Vagina (tissue), 2 donors: ENCODE data around the gene ZBTB38.

ENCODE experiments used
- CTCF ChIP-seq, 3 experiments: fragments of 450-650 bp in 2 of 3; fragments of 200-600 bp in 1 of 3; sonication (generic) in 1 of 3; IDR thresholded peaks; one replicate each; pipeline ENCODE4 v1.5.1; 2017 to 2019; ENCODE audit warnings: antibody characterized with exemption in 3 of 3, mild to moderate bottlenecking in 2 of 3, moderate library complexity in 2 of 3
- POLR2A ChIP-seq, 2 donors: fragments of 450-650 bp; IDR thresholded peaks; one replicate each; pipeline ENCODE4 v1.6.1; 2017; ENCODE audit warnings: antibody characterized with exemption in 2 of 2, mild to moderate bottlenecking in 2 of 2, moderate library complexity in 2 of 2
- POLR2AphosphoS5 ChIP-seq, 2 donors: sonication (generic); formaldehyde crosslinking; IDR thresholded peaks; one replicate each; pipeline ENCODE4 v1.9.0; 2017; ENCODE audit warnings: antibody characterized with exemption in 2 of 2, mild to moderate bottlenecking in 2 of 2, low read depth in 1 of 2; ENCODE audit not compliant: insufficient read depth in 1 of 2

GRCh38 chr3:141330718-141331376 lies 37.5 kb upstream of the ZBTB38 start:
- TF ChIP-seq CTCF (IDR thresholded peaks at IDR 0.05) (no peak), POLR2A (IDR thresholded peaks at IDR 0.05) (no peak), POLR2AphosphoS5 (IDR thresholded peaks at IDR 0.05; ENCODE audit: insufficient read depth in 1 of 2, low read depth in 1 of 2) (no peak)
